ENCODE data around the gene ENOX2.

DNA sequence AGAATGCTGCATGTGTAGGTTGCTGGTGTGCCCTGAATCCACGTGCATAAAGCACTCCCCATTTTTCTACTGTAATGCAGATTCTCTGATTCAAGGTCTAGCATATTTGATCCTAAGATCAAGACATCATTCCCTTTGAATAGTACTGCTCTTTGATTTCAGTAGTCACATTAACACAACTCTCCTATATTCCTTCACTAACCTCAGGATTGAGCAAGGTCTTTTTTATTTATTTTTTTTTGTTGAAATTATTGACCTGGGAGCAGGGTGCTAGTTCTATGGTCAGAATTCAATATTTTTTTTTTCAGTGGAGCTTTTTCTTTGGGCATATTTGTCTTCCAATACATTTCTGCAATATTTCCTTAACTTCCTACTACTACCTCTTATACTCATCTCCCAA, 255.5 kb downstream of the ENOX2 start:
- TF ChIP-seq, protein P1, sequence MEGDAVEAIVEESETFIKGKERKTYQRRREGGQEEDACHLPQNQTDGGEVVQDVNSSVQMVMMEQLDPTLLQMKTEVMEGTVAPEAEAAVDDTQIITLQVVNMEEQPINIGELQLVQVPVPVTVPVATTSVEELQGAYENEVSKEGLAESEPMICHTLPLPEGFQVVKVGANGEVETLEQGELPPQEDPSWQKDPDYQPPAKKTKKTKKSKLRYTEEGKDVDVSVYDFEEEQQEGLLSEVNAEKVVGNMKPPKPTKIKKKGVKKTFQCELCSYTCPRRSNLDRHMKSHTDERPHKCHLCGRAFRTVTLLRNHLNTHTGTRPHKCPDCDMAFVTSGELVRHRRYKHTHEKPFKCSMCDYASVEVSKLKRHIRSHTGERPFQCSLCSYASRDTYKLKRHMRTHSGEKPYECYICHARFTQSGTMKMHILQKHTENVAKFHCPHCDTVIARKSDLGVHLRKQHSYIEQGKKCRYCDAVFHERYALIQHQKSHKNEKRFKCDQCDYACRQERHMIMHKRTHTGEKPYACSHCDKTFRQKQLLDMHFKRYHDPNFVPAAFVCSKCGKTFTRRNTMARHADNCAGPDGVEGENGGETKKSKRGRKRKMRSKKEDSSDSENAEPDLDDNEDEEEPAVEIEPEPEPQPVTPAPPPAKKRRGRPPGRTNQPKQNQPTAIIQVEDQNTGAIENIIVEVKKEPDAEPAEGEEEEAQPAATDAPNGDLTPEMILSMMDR (IDR thresholded peaks at IDR 0.05) = no peak
- TF ChIP-seq POLR2AphosphoS5 (IDR thresholded peaks at IDR 0.05) (no peak), POLR2A (IDR thresholded peaks at IDR 0.05) (no peak), EP300 (IDR thresholded peaks at IDR 0.05) (no peak)

Data from stomach (tissue), 4 donors.